Measurements from ENCODE around the gene PTPN21.

DNA sequence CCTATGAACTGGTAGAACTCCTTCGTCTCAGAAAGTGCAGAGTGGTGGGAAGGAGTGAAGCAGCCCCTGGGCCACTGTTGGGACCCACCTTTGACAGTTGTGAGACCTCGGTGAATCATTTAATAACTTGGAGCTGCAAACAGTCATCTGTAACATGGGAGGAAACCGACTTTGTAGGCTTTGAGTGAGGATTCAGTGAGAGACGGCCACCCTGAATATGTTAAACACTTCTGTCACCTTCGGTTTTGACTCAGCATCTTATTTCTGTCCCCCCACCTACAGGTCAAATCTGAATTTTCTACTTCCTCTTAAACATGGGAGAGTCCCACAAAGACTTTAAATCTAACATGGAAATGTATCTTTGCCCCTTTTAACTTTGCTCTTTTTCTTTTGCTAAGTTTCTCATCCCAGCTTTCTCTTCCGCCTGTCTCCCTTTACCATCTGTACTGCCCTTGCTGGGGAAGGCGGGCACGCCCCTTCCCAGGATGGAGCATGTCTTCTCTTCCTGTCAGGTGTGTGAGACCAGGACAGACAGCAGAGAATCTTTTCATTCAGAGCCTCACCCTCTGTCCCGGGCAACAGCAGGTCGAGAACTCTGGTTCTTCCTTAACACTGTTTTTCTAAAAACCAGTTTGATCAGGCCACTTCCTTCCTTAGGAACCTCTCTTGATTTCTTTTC, 45.1 kb upstream of the PTPN21 start:
- TF ChIP-seq, protein P1, sequence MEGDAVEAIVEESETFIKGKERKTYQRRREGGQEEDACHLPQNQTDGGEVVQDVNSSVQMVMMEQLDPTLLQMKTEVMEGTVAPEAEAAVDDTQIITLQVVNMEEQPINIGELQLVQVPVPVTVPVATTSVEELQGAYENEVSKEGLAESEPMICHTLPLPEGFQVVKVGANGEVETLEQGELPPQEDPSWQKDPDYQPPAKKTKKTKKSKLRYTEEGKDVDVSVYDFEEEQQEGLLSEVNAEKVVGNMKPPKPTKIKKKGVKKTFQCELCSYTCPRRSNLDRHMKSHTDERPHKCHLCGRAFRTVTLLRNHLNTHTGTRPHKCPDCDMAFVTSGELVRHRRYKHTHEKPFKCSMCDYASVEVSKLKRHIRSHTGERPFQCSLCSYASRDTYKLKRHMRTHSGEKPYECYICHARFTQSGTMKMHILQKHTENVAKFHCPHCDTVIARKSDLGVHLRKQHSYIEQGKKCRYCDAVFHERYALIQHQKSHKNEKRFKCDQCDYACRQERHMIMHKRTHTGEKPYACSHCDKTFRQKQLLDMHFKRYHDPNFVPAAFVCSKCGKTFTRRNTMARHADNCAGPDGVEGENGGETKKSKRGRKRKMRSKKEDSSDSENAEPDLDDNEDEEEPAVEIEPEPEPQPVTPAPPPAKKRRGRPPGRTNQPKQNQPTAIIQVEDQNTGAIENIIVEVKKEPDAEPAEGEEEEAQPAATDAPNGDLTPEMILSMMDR (IDR thresholded peaks at IDR 0.05; ENCODE audit: insufficient read depth, low read length), result no peak
- TF ChIP-seq POLR2AphosphoS5 (IDR thresholded peaks at IDR 0.05; ENCODE audit: low read depth) (no peak), SPI1 (IDR thresholded peaks at IDR 0.05; ENCODE audit: borderline replicate concordance, low read depth) (no peak)

Data from HL-60 (cell line).